Glomerular visceral epithelial cell (primary cell): ENCODE results near the gene LRMDA.

Experiments used
- DNase-seq: peaks from one replicate; pipeline ENCODE4 v3.0.0-alpha.2; 2016; ENCODE audit errors: extremely low spot score

LRMDA gene

DNA sequence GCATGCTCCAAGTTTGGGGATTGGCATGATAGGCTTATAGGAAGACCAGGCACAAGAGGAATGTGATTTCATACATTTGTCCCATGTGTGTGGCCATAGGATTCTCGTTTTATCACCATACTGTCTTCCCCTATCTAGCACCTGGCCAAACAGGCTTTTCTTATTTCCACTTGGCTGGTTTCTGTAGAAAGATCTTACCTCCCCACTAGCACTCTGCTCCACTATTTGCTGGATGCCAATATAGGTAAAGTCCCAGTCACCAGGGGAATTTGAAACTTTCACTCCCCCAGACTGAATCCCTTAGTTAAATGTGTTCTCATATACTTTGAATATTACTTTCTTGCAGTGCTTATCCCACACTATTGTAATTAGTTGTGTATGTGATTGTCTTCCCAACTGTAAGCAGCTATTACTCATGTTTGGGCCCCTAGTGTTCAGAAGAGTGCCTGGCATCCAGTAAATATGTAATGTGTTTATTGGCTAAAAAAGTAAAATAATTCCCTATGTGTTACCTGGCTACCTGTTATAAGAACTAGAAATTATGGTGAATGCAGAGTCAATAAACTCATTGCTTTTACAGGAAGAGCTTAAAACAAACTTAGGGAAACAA lies 109.0 kb downstream of the LRMDA start:
- no peak for DNase-seq

DNA sequence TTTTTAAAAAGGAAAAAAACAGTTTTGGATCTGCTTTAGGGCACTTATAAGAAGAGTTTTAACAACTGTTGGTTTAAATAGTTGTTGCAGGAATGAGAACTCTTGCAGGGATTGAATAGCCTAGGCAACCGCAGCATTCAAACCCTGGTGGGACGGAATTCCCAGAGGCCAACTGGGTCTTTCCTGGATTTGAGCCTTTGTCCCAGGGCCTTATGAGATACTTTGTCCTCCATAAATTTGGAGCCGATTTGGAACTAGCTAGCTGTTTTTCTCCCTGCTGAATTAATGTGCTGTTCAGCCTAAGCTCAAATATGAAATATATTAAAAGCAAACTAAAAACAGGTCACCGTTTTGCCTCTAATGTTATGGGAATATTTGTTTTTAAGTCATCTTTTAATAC lies 109.6 kb downstream of the LRMDA start:
- no peak for DNase-seq

DNA sequence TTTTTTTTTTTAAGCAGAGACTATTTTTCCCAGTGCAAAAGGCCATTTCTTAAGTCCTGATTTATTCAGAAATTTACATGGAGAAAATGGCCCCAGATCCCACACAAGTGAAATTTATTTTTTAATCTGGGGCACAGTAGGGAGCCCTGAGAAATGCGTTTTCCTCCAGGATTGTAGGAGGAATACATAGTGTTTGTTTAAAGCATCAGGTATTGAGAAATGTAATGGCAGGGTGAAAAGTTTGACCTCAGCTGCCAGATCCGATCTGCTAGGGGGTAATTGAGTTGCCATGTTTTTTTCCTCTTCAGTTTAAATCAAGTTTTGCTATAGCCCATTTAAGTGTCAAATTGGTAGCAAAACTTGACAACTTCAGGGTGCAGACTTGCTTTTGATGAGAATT lies 110.0 kb downstream of the LRMDA start:
- DNase-seq, result no peak

DNA sequence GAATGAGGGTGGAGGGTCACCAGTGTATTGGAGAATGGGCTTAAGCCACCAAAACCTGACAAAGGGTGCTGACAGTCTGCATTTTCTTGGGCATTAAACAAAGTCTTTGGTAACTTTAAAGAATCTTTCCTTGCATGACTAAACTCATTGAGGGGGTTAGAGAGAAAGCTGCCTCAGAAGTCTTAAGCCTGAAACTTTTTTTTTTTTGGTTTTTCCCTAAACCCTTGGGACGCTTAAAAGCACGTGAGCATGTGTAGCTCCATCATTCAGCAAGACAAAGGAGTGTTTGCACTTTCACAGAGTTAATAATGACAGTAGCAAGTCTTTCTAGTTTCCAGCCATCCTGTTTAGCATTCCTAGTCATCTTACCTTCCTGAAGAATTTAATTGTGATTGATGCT lies 110.7 kb downstream of the LRMDA start:
- no peak for DNase-seq

DNA sequence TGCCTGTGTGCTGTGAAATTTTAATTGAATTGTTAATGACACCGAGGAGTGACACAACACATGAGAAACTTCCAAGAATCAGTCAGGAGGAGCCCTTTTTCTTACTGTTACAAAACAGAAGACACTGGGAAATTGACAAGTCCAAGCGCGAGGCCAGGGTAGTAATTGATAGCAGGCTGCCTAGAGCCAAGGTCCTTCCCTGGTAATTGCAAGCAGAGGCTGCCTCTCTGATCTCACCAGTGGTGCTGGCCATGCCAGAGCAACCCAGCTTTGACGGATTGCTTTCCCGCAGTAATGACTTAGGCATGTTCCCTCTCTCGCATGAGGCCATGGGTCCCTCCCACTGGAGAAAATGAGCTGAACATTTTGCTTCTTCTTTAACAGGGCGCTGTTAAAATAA lies 111.5 kb downstream of the LRMDA start:
- peak; percentile 33 for DNase-seq

DNA sequence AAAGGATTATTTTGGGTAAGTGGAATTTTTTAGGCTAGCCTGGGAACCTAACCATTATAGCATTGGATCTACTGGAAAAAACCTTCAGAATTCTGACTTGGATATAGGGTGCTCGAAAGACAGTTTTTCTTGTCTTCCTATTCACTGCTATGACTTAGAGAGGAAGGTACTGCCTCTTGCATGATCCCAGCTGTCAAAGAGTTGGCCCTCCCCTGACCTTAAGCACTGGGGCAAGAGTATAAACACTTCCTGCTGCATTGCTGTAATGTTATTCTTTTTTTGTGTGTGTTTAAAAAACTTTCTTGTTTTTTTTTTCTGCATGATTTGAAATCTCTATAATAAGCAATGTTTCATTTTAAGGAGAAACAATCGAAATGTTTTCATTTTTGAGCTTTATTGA lies 113.0 kb downstream of the LRMDA start:
- no peak for DNase-seq

DNA sequence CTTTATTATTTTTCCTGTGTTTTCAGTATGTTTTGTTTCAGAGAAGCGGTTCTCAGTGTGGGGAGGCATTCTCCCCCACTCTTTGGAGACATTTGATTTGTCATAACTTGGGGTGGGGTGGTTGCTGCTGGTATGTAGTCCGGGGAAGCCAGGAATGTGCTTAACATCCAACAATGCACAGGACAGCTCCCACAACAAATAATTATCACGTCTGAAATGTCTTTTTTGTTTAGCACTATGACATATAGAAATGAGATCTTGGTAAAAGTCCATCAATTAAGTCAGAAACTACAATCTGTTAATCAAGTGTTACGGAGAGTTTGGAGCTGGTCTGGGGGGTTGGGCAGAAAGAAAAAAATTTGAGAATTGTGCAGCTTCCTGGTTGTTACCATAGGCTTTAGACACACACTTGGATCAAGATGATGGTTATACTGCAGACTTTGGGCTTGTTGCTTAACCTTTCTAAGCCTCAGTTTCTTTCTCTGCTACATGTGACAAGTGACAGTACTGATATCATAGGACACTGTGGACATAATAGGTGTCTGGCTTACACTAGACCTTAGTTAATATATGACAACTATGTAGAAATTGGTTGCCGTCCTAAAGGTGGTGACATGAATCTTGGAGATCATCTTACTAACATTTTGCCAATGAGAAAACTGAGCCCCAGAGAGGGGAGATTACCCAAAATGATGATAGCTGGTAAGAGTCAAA lies 113.7 kb downstream of the LRMDA start:
- peak; percentile 62 for DNase-seq

DNA sequence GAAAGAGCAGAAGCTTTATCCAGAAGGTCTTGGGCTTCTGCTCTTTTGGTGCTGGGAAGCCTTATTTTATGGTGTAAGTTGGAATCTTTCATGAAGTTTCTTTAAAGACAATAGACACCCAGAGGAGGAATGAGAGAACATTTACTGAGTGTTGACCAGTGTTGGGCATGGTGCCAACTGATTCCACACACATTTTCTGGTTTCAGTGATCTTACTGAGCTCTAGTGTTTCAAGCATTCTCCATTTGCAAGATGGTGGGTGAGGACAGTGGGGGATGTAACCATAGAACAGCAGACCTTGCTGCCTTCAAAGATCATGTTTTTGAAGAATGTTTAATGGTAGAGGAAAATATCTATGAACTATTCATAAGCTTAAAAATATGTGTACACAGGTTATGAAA lies 114.6 kb downstream of the LRMDA start:
- peak; percentile 36 for DNase-seq

DNA sequence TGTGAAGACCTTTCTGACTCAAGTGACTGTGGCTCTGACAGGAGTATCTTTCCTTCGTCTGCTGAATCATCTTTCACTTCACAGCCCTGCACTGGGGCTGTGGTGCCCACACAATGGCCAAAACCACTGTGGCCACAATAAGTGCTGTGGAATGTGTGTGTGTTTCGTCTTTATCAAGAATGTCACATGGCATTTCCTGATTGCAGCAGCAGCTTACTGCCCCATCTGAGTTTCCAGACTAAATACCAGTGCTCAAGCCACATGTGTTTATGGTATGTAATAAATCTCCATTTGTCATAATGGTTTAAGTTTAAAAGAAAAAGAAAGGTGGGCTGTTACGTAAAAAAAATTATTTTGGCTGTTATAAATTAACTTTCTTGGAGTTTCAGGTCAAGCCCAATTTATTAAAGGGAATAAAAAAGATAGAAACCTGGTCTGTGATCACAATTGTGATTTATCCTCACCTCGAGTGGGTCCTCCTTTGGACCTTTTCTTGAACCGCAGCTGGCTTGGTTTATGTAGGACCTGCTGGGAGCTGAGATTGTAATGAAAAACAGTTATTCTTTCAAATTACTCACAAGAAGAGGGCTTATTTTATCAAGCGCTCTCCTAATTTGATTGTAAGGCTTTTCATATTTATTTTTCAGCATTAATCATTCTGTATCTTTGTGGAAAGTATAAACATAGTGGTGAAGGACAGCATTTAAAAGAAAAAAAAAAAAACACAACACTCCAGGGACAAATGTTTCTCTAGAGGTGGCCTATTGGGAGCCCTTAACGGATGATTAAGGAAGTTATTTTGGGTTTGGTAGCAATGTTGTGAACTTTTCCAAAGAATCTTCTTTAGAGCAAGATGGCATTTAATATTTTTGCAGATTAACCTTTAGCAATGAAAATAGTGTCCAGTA lies 116.2 kb downstream of the LRMDA start:
- DNase-seq, result peak; percentile 92

DNA sequence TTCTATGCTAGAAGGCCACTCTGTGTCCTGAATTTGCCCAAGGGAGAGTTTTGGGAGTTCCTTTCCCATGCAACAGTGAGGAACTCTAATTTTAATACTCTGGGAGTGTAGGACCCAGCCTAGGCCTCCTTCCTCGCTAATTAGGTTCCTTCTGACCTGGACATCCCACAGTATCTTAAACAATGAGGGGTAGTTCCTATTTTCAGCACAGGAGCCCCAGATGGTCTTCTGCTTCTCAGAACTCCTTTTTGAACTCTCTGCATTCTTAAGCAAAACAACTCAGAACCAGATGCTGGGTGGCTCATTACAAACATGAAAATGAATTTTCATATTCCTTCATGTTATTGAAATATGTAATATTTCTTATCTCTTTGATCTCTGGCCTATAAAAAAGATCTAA lies 116.9 kb downstream of the LRMDA start:
- no peak for DNase-seq

DNA sequence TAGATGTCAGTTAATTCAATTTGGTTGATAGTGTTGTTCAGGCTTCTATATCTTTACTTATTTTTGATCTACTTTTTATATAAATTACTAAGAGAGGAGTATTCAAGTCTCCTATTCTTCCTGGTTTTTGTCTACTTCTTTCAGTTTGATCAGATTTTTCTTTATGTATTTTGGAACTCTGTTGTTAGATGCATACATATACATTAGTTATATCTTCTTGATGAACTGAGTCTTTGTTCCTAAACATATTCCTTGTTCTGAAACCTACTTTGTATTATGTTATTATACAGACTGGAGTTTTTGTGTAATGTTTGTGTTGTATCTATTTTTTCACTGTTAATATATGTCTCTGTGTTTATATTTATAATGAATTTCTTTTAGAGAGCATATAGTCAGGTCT lies 118.8 kb downstream of the LRMDA start:
- DNase-seq, result no peak

DNA sequence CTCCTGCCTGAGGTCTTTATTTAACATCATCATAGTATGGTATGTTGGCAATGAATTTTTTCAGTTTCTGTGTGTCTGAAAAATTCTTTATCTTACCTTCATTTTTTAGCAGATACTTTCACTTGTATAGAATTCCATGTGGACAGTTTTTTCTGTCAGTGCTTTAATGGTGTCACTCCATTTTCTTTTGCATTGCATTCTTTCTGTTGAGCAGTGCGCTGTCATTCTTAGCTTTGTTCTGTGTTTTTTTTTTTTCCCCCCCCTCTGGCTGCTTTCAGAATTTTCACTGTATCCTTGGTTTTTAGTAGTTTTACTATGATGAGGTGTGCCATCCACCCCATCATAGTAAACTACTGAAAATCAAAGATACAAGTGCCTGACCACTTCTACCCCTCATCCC lies 120.7 kb downstream of the LRMDA start:
- no peak for DNase-seq

DNA sequence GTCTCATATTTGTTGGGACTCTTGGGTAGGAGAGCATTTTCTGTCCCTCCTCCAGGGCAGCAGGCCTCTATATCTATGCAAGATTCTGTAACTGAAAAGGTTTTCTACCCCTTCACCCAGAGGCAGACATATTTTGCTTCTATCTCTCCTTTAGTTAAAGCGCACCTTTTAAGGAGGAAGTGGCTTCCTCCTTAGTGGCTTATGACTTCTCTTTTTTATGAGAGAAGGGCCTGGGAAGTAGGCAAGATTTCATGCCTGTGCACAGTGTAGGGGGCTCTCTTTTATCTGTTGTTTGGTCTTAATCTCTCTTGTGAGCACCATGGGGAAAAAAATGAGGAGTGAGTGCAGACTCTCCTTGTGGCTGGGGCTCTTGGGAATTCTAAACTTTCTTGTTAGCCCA lies 122.1 kb downstream of the LRMDA start:
- DNase-seq, result no peak

DNA sequence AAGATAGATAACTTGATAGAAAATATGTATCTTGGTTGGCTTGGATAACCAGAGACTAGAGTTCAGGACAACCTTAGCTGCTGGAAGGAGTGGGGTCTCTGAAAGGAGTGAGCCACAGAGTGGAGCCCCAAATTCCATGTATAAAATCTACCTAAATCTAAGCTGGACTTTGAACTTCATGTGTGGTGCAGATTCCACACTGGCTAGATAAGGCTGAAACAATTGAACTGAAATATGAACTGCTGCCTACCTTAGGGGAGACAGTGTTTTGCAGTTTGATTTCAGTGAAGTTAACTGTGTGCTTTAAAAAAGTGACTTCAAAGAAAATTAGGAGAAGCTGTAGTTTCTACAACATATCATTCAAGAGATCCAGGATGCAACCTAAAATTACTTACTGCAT lies 123.9 kb downstream of the LRMDA start:
- DNase-seq, result no peak

DNA sequence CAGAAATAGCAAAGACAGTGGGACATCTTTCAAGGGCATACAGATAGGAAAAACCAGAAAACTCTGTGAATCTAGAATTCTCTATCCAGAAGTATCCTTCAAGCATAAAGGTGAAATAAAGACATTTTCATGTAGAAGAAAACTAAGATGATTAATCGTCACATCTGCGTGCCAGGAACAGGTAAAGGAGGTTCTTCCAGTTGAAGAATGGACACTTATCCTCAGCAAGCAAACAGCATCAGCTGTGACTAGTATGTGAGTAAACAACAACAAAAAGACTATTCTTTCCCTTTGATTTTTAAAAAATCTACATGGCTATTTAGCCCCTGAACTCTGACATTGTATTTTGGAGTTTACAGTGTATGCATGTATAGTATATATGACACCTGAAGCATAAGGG lies 124.9 kb downstream of the LRMDA start:
- no peak for DNase-seq

DNA sequence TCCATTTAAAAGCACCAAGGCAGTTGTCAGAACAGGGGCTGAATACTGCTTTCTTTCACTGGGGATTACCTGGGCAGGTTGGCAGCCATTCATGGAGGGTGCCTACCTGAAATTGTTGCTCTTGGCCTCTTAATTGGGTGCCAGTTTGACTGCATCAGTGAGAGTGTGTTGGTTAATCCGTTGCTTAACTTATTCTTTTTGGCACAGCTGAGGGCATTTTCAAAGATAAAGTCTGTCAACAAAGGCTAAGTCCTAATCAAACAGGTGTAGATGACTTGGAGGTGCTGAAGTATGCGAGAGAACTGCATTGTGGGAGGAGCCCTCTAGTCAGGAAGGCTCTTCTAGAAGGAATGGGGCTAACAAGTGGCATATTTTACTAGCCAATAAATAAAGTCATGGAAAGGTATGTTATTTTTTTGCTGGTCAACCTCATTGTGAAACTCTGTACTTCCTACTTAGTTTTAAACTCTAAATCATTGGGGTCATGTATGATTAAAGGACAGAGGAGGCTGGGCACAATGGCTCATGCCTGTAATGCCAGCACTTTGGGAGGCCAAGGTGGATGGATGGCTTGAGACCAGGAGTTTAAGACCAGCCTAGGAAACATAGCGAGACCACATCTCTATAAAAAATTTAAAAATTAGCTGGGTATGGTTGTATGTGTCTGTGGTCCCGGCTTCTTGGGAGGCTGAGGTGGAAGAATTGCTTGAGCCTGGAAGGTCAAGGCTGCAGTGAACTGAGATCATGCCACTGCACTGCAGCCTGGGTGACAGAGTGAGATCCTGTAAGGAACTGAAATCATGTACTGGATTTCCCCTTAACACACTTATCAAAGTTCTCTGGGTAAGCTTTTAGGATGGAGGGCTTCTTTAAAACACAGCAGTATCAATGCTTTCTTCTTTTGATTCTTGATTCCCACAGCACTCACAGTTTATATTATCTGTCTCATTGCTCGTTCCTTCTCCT lies 134.1 kb downstream of the LRMDA start:
- DNase-seq, result no peak

DNA sequence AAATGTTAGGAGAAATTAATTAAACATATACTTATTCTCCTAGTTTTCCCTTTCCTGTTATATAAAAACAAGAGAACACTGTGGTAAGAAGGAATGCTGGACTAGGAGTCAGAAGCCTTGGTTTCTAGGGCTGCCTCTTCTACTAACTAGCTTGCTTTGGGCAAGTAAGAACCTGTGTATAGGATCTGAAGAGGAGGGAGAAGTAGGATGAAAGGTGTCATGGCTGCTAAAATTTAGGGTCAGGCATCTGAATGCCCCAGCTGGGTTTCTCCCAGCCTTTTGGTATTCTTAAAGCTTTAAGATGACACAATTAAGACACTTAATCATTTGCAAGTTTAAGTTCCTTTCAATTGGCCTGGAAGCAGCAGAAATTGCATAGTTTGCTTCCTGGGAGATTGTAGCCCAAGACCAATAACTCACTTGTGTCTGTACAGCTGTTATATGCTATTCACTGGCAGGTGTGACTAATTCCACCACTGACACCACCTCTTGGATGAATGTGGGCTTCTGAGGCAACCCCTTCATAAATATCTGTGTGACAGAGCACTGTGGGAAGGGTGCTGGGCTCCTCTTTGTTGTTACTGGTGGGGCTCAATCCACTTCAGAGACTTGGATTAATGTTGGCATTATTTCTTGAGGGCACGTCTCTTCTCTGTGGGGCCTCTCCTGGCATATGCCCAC lies 137.2 kb downstream of the LRMDA start:
- peak; percentile 21 for DNase-seq

DNA sequence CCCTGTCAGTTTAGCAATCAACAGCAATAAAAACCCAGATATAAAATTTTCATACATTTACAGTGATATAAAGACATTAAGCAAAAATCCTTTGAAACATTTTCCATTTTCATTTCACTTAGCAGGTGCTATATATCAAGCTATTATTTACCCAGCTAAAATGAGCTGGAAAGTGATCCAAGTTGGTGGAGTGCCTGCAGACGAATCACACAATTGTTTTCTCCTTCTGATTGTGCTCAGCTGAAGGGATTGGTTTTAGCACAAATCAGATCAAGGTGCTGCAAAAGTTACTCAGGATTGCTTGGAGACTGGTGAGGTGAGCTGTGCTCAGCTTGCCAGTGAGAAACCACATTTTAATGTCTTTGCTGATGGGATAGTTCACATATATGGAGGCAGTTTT lies 138.1 kb downstream of the LRMDA start:
- DNase-seq, result no peak

DNA sequence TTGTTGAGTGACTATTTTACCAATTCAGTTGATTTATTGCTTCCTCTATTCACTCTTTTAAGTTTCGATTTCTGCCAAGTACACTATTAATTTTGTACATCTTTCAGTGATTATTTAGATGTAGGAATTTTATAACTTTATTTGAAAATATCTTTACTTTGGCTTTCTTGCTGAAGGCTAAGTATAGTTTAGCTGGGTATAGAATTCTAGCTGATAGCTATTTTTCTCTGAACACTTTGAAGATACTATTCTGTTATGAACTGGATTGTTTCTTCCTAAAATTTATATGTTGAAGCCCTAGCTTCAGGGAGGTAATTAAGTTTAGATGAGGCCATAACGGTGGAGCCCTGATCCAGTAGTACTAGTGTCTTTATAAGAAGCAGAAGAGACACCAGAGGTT lies 141.1 kb downstream of the LRMDA start:
- no peak for DNase-seq

DNA sequence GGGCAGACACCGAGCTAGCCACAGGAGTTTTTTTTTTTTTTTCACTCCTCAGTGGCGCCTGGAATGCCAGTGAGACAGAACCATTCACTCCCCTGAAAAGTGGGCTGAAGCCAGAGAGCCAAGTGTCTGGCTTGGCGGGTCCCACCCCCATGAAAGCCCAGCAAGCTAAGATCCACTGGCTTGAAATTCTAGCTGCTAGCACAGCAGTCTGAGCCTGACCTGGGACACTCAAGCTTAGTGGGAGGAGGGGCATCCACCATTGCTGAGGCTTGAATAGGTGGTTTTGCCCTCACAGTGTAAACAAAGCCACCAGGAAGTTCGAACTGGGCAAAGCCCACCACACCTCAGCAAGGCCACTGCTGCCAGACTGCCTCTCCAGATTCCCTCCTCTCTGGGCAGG lies 144.5 kb downstream of the LRMDA start:
- DNase-seq, result no peak

DNA sequence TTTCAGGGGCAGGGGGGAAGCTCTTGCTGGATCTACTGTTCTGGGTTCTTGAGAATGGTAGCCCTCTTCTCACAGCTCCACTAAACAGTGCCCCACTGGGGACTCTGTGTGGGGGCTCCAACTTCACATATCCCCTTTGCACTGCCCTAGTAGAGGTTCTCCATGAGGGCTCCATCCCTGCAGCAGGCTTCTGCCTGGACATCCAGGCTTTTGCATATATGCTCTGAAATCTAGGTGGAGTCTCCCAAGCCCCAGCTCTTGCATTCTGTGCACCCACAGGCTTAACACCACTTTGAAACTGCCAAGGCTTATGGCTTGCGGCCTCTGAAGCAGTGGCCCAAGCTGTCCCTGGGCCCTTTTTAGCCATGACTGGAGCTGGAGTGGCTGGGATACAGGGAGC lies 150.7 kb downstream of the LRMDA start:
- no peak for DNase-seq
